Chondrocyte (in vitro differentiated cells): ENCODE data around the gene GAPDHS. TPM values are rescaled to one million over a fixed set of nuclear protein-coding genes. Genes with fewer than 3 reads are reported as not detected.

Experiments used
- DNase-seq: peaks from one replicate; pipeline ENCODE4 v3.0.0; 2021; ENCODE audit warnings: mixed read lengths, low spot score
- H3K27ac Mint-ChIP-seq: one replicate; pipeline ENCODE4 v1.8.0; 2021; ENCODE audit warnings: mild to moderate bottlenecking, moderate library complexity, mixed read lengths; ENCODE audit not compliant: unreplicated experiment
- H3K27me3 Mint-ChIP-seq: 2 replicates; pipeline ENCODE4 v1.8.0; 2021; ENCODE audit warnings: low read depth, mixed read lengths
- H3K36me3 Mint-ChIP-seq: 2 replicates; pipeline ENCODE4 v1.8.0; 2021; ENCODE audit warnings: low read depth, mixed read lengths
- H3K4me1 Mint-ChIP-seq: 2 replicates; pipeline ENCODE4 v1.8.0; 2021; ENCODE audit warnings: low read depth, mild to moderate bottlenecking, mixed read lengths
- H3K4me3 Mint-ChIP-seq: one replicate; pipeline ENCODE4 v1.8.0; 2021; ENCODE audit warnings: mild to moderate bottlenecking, moderate library complexity, mixed read lengths; ENCODE audit not compliant: unreplicated experiment
- H3K9me3 Mint-ChIP-seq: 2 replicates; pipeline ENCODE4 v1.8.0; 2021; ENCODE audit warnings: low read depth, mixed read lengths
- CTCF ChIP-seq: fragments of 200-600 bp; sonication (generic); IDR thresholded peaks from 2 replicates; pipeline ENCODE4 v1.5.0; 2021; ENCODE audit warnings: antibody characterized with exemption, mild to moderate bottlenecking, moderate library complexity
- total RNA-seq: library from RNA; stranded (reverse); gene quantifications from 3 replicates; pipeline ENCODE4 v1.2.1, GENCODE V29; 2021

Gene GAPDHS
- total RNA-seq, 1 donor from 2014 or later, result not detected

GRCh38 chr19:35553385-35554000 is 20.2 kb downstream of the GAPDHS start:
- Mint-ChIP-seq H3K36me3 (peaks cover 10% of the 10 kb centered on the region), H3K4me3 (no peak overlapping the region), H3K27me3 (peaks cover 5% of the 10 kb centered on the region), H3K27ac (no peak overlapping the region), H3K4me1 (peaks cover 4% of the 10 kb centered on the region), H3K9me3 (no peaks in the 10 kb centered on the region)
- no peak for DNase-seq
- no peak for TF ChIP-seq CTCF

DNA sequence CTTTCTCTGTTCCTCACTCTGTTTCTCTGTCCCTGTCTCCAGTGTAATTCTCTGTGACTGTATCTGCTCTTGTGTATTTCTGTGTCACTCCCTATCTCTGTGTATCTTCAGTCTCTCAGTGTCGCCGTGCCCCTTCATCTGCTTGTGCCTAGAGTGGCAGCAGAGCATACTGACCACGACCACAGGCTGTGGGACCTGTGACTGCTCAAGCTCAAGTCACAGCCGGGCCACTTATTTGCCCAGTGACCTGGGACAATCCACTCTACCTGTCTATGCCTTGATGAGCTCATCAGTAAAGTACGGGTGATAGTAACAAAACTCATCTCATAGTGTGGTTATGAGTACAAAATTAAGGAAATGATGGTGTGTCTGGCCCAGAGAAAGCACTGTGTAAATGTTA is 20.8 kb downstream of the GAPDHS start:
- Mint-ChIP-seq H3K36me3 (peaks cover 9% of the 10 kb centered on the region), H3K27me3 (peaks cover 9% of the 10 kb centered on the region), H3K27ac (no peak overlapping the region), H3K4me1 (peaks cover 4% of the 10 kb centered on the region), H3K9me3 (no peaks in the 10 kb centered on the region), H3K4me3 (no peak overlapping the region)
- no peak for DNase-seq
- no peak for TF ChIP-seq CTCF

DNA sequence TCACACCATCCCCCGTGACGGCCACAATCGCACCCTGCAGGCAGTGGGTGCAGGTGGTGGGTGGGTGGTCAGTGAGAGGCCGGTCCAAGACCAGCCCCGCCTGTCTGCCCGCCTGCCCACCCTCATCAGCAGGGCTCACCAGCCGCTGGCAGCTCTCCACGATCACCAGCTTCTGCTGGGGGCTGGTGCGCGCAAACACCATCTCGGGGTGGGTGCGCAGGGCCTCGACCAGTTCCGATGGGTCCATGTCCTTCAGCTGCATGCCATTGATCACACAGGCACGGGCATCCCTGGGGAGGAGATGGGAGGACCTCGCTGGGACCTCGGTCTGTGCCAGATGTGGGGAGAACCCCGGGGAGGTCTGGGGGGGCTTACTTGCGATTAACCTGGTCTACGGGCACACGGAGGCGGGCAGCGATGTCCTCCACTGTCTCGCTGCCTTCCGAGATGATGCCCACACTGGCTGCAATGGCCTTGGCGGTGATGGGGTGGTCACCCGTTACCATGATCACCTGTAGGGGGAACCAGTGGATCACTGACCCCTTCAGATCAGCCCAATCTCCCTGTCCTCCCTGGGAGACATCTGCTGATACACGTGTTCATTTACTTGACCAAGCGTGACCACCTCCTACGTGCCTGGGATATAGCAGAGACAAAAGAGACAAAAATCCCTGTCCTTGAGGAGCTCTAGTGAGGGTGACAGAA is 22.2 kb downstream of the GAPDHS start:
- no peak overlapping the region for H3K4me3 Mint-ChIP-seq
- peak; percentile 68 for TF ChIP-seq CTCF
- peaks cover 4% of the 10 kb centered on the region for H3K36me3 Mint-ChIP-seq
- no peak overlapping the region for H3K27ac Mint-ChIP-seq
- H3K9me3 Mint-ChIP-seq, result no peaks in the 10 kb centered on the region
- DNase-seq, result no peak
- peaks cover 4% of the 10 kb centered on the region for H3K4me1 Mint-ChIP-seq
- peaks cover 22% of the 10 kb centered on the region for H3K27me3 Mint-ChIP-seq

DNA sequence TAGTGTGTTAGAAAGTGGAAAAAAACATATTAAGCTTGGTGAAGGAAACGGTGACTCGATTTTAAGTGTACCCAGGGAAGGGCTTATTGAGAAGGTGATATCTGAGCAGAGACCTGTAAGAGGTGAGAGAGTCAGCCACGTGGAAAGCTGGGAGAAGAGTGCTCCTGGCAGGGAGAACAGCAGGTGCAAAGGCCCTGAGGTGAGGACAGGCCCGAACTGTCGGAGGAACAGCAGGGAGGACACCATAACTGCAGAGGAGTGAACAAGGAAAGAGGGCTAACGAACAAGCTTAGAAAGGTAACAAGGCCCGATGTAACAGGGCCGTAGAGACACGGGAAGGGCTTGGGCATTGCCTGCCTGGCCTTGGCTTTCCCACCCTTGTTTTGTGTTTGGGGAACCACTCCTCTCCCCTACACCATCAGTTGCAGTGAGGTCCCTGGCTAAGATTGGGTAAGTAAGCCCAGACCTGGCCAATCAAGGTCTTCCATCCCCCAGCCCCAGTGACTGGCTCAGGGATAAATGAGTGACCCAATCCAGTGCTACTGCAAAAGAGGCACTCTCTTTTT is 22.9 kb downstream of the GAPDHS start:
- peaks cover 29% of the 10 kb centered on the region for H3K27me3 Mint-ChIP-seq

More for the DNA sequence above, 22.9 kb downstream of the GAPDHS start:
- Mint-ChIP-seq H3K36me3 (no peaks in the 10 kb centered on the region), H3K9me3 (no peaks in the 10 kb centered on the region), H3K4me3 (no peak overlapping the region), H3K4me1 (peaks cover 4% of the 10 kb centered on the region), H3K27ac (no peak overlapping the region)
- peak; percentile 5 for TF ChIP-seq CTCF
- no peak for DNase-seq
